ENCODE data around the gene ANKRD28. TPM values are rescaled to one million over a fixed set of nuclear protein-coding genes. Genes with fewer than 3 reads are reported as not detected.

Gene ANKRD28
- total and polyA plus RNA-seq, 2 of the 8 experiments (the other 6 are each of a cell fraction or from before 2014, with no cell fraction given) = 39.1 to 61.7 TPM

GRCh38 chr3:15805756-15806266 lies 8.0 kb upstream of the ANKRD28 start:
- H2BK20ac ChIP-seq (ENCODE audit: low read length) = no peak overlapping the region
- no peaks in the 10 kb centered on the region for H4K20me1 ChIP-seq (replicated peaks in 1 of 2; ENCODE audit: control insufficient read depth in 1 of 2, insufficient read depth in 2 of 2, low read length in 2 of 2)
- H2BK120ac ChIP-seq (replicated peaks; ENCODE audit: low read depth, low read length) = no peak overlapping the region
- WGBS, 2 experiments (ENCODE audit: extremely low coverage in 1 of 2, insufficient coverage in 1 of 2, insufficient read length in 1 of 2, insufficient replicate concordance in 2 of 2, low coverage in 1 of 2, low lambda C conversion rate in 2 of 2, missing lambda C conversion rate in 1 of 2) = 92% methylated on average over 7 of the region's 7 CpGs; no CpG with 5 or more reads in 1 of the 2 experiments
- no peak overlapping the region for H2AK5ac ChIP-seq (ENCODE audit: low read depth, low read length)
- ChIA-PET CTCF (ENCODE audit: partially characterized antibody) (interaction anchor here (0.6 to 1.2 kb wide), 5 partner anchors 9 to 443 kb away, joined by 3 to 4 read pairs (median 3); partner anchors contain the start of gene ANKRD28), POLR2A (ENCODE audit: partially characterized antibody) (no interaction called here)
- H3K27ac ChIP-seq (ENCODE audit: low read depth, low read length) = no peak overlapping the region
- H3K18ac ChIP-seq (ENCODE audit: extremely low read depth, low read length) = no peak overlapping the region
- no peak overlapping the region for H2BK12ac ChIP-seq (ENCODE audit: low read depth, low read length)
- no peaks in the 10 kb centered on the region for H3K36me3 ChIP-seq (ENCODE audit: control insufficient read depth in 2 of 4, insufficient read depth in 4 of 4, low read length in 3 of 4)
- no peak overlapping the region for H4K8ac ChIP-seq (ENCODE audit: extremely low read depth, insufficient read depth, low read length)
- H2BK5ac ChIP-seq (ENCODE audit: low read depth, low read length) = no peak overlapping the region
- no peak overlapping the region for H3K4ac ChIP-seq (replicated peaks; ENCODE audit: insufficient read length, low read depth, low read length)
- no peak overlapping the region for H3K4me2 ChIP-seq (ENCODE audit: insufficient read depth in 1 of 2, low read depth in 2 of 2, low read length in 2 of 2)
- H3K79me1 ChIP-seq (ENCODE audit: low read depth, low read length) = peaks cover 3% of the 10 kb centered on the region; the same call in 1 of the 2 replicates
- H3K23ac ChIP-seq (ENCODE audit: insufficient read length) = no peak overlapping the region
- no peak overlapping the region for H2BK15ac ChIP-seq (ENCODE audit: low read length)
- H3K27me3 ChIP-seq (replicated peaks in 1 of 4; ENCODE audit: control insufficient read depth in 3 of 4, extremely low read depth in 1 of 4, insufficient read depth in 3 of 4, low read length in 3 of 4) = no peaks in the 10 kb centered on the region
- no peak overlapping the region for H3K56ac ChIP-seq (replicated peaks; ENCODE audit: insufficient read length, low read depth, low read length)
- H3K14ac ChIP-seq (ENCODE audit: insufficient read length) = no peak overlapping the region
- H3K9ac ChIP-seq (replicated peaks in 1 of 4; ENCODE audit: extremely low read depth in 1 of 4, low read depth in 3 of 4, low read length in 3 of 4) = no peak overlapping the region
- FAIRE-seq (no peak), DNase-seq (ENCODE audit: low read depth in 1 of 2, low spot score in 2 of 2) (no peak)
- H3K79me2 ChIP-seq (ENCODE audit: control insufficient read depth in 1 of 2, insufficient read depth in 2 of 2, low read length in 2 of 2) = peaks cover 0 to 52% of the 10 kb centered on the region in 2 experiments; a peak in 2 of 4 replicates
- H3K23me2 ChIP-seq (ENCODE audit: low read depth, low read length) = no peaks in the 10 kb centered on the region
- H4K5ac ChIP-seq (ENCODE audit: insufficient read length, low read depth, low read length) = no peak overlapping the region
- H4K91ac ChIP-seq (replicated peaks; ENCODE audit: insufficient read length, low read length) = no peak overlapping the region
- H3K4me1 ChIP-seq (replicated peaks in 1 of 4; ENCODE audit: control insufficient read depth in 3 of 4, insufficient read depth in 4 of 4, low read length in 3 of 4) = peaks cover 0 to 4% (median 1%) of the 10 kb centered on the region in 4 experiments; a peak in 2 of 7 replicates
- no peak overlapping the region for H3K4me3 ChIP-seq (ENCODE audit: extremely low read depth in 1 of 4, insufficient read depth in 2 of 4, low read depth in 3 of 4, low read length in 4 of 4)
- H2AFZ ChIP-seq (ENCODE audit: low read length) = no peak overlapping the region
- no peaks in the 10 kb centered on the region for H3K9me3 ChIP-seq (ENCODE audit: insufficient read depth in 2 of 2, low read depth in 1 of 2, low read length in 1 of 2)
